ENCODE results near the gene EML4. TPM values are rescaled to one million over a fixed set of nuclear protein-coding genes. Genes with fewer than 3 reads are reported as not detected.

The EML4 gene
- total and polyA plus RNA-seq, 2 of the 13 experiments (the other 11 are each of a cell fraction or from before 2014, with no cell fraction given): 243 to 476 TPM

- BruUV-seq (replicated peaks): no TSS peak
- no peaks in the 10 kb centered on the region for H3K27me3 ChIP-seq (ENCODE audit: control insufficient read depth in 1 of 2, insufficient read depth in 2 of 2, low read length in 2 of 2)
- WGBS (ENCODE audit: low lambda C conversion rate): 98% methylated on average over 10 of the region's 10 CpGs
- H3K36me3 ChIP-seq (replicated peaks in 1 of 2; ENCODE audit: control insufficient read depth in 1 of 2, insufficient read depth in 2 of 2, low read length in 2 of 2): peaks cover 16 to 35% of the 10 kb centered on the region in 2 experiments
- CTCF ChIA-PET (ENCODE audit: low intra/inter-chr PET ratio, low total read pairs): no interaction called here
- H3K9me3 ChIP-seq (ENCODE audit: low read length): no peaks in the 10 kb centered on the region
- peaks cover 76% of the 10 kb centered on the region for H4K20me1 ChIP-seq (ENCODE audit: insufficient read depth, low read length)
- FAIRE-seq: no peak
- no peak overlapping the region for H3K27ac ChIP-seq (ENCODE audit: extremely low read length, insufficient read depth, low read length)
- no peaks in the 10 kb centered on the region for H3K4me1 ChIP-seq (ENCODE audit: insufficient read depth, low read length)
- H3K79me2 ChIP-seq (ENCODE audit: insufficient read depth, low read length): no peaks in the 10 kb centered on the region
- no peak overlapping the region for H3K4me2 ChIP-seq (ENCODE audit: low read depth, low read length)
- H2AFZ ChIP-seq (ENCODE audit: low read length): no peak overlapping the region
- in situ Hi-C loops (cut with HindIII; ENCODE audit: extremely low pct_ligation_motif_present, low pct_unique_long_range_greater_than_20kb) (no loop called here), intact Hi-C loops (cut with micrococcal nuclease; ENCODE audit: unreplicated experiment) (no loop called here)
- no peak for ATAC-seq
- no peak overlapping the region for H3K4me3 ChIP-seq (replicated peaks in 1 of 3; ENCODE audit: insufficient read depth in 1 of 3, low read depth in 2 of 3, low read length in 3 of 3)
- POLR2A ChIA-PET: no interaction called here
- no peak overlapping the region for H3K9ac ChIP-seq (ENCODE audit: insufficient read depth, low read depth, low read length)
- DNase-seq (ENCODE audit: low spot score): no peak
- TF ChIP-seq ELF3 (CRISPR knock-in tag; IDR thresholded peaks at IDR 0.05): no peak
- TF ChIP-seq KAT2B (IDR thresholded peaks at IDR 0.05; ENCODE audit: borderline replicate concordance, low read depth, low read length): no peak
- TF ChIP-seq CCAR2 (optimal IDR thresholded peaks at IDR 0.05; ENCODE audit: low read depth, low read length): no peak
- TF ChIP-seq ZFX (CRISPR knock-in tag; IDR thresholded peaks at IDR 0.05; ENCODE audit: low read depth): no peak
- TF ChIP-seq HDAC6 (IDR thresholded peaks at IDR 0.05; ENCODE audit: low read depth, low read length): no peak
- no peak for TF ChIP-seq JUND (CRISPR knock-in tag; IDR thresholded peaks at IDR 0.05)
- TF ChIP-seq RFXANK (CRISPR knock-in tag; IDR thresholded peaks at IDR 0.05): no peak
- 0 out of 2 replicates have a peak, but pooled peaks have one; percentile 28 for TF ChIP-seq ARID2 (CRISPR knock-in tag; IDR thresholded peaks at IDR 0.05; ENCODE audit: borderline replicate concordance)
- TF ChIP-seq, protein P1, sequence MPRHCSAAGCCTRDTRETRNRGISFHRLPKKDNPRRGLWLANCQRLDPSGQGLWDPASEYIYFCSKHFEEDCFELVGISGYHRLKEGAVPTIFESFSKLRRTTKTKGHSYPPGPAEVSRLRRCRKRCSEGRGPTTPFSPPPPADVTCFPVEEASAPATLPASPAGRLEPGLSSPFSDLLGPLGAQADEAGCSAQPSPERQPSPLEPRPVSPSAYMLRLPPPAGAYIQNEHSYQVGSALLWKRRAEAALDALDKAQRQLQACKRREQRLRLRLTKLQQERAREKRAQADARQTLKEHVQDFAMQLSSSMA (CRISPR knock-in tag; IDR thresholded peaks at IDR 0.05): no peak
- TF ChIP-seq, protein P2, sequence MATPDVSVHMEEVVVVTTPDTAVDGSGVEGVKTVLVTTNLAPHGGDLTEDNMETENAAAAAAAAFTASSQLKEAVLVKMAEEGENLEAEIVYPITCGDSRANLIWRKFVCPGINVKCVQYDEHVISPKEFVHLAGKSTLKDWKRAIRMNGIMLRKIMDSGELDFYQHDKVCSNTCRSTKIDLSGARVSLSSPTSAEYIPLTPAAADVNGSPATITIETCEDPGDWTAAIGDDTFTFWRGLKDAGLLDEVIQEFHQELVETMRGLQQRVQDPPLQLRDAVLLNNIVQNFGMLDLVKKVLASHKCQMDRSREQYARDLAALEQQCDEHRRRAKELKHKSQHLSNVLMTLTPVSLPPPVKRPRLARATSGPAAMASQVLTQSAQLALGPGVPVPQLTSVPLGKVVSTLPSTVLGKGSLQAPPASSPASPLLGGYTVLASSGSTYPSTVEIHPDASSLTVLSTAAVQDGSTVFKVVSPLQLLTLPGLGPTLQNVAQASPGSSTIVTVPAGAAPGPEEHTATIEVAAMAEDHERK (CRISPR knock-in tag; IDR thresholded peaks at IDR 0.05; ENCODE audit: low read depth): no peak
- TF ChIP-seq KDM3A (CRISPR knock-in tag; IDR thresholded peaks at IDR 0.05; ENCODE audit: low read depth): no peak
- no peak for TF ChIP-seq JARID2 (CRISPR knock-in tag; IDR thresholded peaks at IDR 0.05; ENCODE audit: insufficient replicate concordance)
- 0 out of 2 replicates have a peak, but pooled peaks have one; percentile 25 for TF ChIP-seq ETV5 (CRISPR knock-in tag; IDR thresholded peaks at IDR 0.05; ENCODE audit: borderline replicate concordance)
- TF ChIP-seq SOX13 (IDR thresholded peaks at IDR 0.05): no peak
- TF ChIP-seq SOX13 (CRISPR knock-in tag; conservative IDR thresholded peaks at IDR 0.05 in 1 of 2, IDR thresholded peaks at IDR 0.05 in 1 of 2): no peak
- TF ChIP-seq AKAP8 (CRISPR knock-in tag; IDR thresholded peaks at IDR 0.05): 0 out of 2 replicates have a peak, but pooled peaks have one; percentile 30
- TF ChIP-seq SALL1 (CRISPR knock-in tag; IDR thresholded peaks at IDR 0.05): no peak
- TF ChIP-seq ZNF331 (CRISPR knock-in tag; IDR thresholded peaks at IDR 0.05): 0 out of 2 replicates have a peak, but pooled peaks have one; percentile 12
- 0 out of 2 replicates have a peak, but pooled peaks have one; percentile 3 for TF ChIP-seq MBD4 (IDR thresholded peaks at IDR 0.05; ENCODE audit: borderline replicate concordance, low read length)
- TF ChIP-seq RFXAP (CRISPR knock-in tag; IDR thresholded peaks at IDR 0.05; ENCODE audit: borderline replicate concordance): no peak
- no peak for TF ChIP-seq ZNF230 (CRISPR knock-in tag; IDR thresholded peaks at IDR 0.05)
- 0 out of 2 replicates have a peak, but pooled peaks have one; percentile 46 for TF ChIP-seq ZNF772 (CRISPR knock-in tag; IDR thresholded peaks at IDR 0.05)
- TF ChIP-seq RARA (CRISPR knock-in tag; IDR thresholded peaks at IDR 0.05): 0 out of 2 replicates have a peak, but pooled peaks have one; percentile 6
- TF ChIP-seq SNAPC2 (CRISPR knock-in tag; IDR thresholded peaks at IDR 0.05): peak; percentile 57; the same call in 1 of the 2 replicates
- TF ChIP-seq, protein P3, sequence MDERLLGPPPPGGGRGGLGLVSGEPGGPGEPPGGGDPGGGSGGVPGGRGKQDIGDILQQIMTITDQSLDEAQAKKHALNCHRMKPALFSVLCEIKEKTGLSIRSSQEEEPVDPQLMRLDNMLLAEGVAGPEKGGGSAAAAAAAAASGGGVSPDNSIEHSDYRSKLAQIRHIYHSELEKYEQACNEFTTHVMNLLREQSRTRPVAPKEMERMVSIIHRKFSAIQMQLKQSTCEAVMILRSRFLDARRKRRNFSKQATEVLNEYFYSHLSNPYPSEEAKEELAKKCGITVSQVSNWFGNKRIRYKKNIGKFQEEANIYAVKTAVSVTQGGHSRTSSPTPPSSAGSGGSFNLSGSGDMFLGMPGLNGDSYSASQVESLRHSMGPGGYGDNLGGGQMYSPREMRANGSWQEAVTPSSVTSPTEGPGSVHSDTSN (CRISPR knock-in tag; IDR thresholded peaks at IDR 0.05): no peak
Measured at GRCh38 chr2:42335514-42336104, 166.5 kb downstream of the EML4 start.

Data from HepG2 (cell line).